Activated naive CD8-positive, alpha-beta T cell treated with anti-CD3 and anti-CD28 coated beads, Interleukin-2, amount 50 U/mL, for 16 hours (primary cell): Measurements from ENCODE around the gene MAGI2.

ENCODE experiments used
- DNase-seq: peaks from one replicate; pipeline ENCODE4 v3.0.0-alpha.2; 2020; ENCODE audit warnings: low read depth, low spot score

MAGI2 gene

DNA sequence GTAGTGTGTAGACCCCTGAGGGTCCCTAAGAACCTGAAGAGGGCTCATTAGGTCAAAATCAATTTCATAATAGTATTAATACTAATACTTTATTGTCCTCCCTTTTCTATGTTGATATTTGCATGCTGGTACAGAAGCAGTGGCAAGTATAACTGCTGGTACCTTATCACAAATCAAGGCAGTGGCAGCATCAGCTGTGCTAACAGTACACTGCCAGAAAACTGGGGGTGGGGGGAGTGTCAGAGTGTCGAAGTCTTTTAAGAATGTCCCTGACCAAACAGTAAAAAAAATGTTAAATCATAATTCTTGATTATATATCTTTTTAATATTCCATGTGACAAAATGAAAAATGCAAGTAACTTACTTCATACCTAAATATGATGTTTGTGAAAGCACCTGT, 716.9 kb downstream of the MAGI2 start:
- DNase-seq, result no peak

DNA sequence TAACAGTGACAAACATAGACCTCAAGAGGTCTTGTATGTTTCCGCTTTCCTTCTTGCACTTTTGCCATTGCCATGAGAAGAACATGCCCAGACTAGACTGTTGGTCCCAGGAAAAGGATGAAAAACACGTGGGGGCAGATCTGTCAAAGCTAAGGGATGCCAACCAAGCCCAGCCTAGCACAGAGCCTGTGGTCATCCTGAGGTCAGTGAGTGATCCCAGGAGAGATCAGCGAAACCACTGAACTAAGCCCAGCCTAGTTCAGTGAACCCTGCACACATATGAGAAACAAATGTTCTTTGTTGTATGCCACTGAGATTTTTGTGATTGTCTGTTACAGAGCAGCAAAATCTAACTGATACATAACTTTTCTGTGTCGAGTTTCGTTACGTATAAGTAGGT, 718.8 kb downstream of the MAGI2 start:
- DNase-seq, result no peak

DNA sequence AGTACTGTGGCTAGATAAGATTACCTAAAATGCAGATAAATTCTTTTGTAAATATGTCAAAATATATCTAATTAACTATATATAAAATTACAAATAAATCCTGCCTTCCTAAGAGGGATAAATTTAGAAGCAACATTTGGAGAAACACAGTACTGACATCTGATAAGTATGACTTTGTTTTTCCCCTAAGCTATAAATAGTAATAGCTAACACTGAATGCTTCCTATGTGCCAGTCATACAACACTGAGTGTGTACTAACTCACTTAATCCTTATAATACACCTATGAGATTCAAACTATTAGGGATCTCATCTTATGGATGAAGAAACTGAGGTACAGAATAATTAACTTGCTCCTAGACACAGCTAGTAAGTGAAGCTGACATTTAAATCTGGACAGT, 733.4 kb downstream of the MAGI2 start:
- no peak for DNase-seq

DNA sequence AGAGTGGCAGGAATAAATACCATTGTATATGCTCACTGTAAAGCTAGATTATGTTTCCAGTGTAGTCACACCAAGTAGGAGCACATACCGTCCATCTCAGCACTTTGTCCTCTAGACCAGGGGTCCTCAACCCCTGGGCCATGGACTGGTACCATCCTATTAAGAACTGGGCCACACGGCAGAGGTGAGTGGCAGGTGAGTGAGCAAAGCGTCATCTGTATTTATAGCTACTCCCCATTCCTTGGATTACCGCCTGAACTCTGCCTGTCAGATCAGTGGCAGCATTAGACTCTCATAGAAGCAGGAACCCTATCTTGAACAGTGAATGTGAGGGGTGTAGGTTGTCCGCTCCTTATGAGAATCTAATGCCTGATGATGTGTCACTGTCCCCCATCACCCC, 735.3 kb downstream of the MAGI2 start:
- DNase-seq, result no peak

DNA sequence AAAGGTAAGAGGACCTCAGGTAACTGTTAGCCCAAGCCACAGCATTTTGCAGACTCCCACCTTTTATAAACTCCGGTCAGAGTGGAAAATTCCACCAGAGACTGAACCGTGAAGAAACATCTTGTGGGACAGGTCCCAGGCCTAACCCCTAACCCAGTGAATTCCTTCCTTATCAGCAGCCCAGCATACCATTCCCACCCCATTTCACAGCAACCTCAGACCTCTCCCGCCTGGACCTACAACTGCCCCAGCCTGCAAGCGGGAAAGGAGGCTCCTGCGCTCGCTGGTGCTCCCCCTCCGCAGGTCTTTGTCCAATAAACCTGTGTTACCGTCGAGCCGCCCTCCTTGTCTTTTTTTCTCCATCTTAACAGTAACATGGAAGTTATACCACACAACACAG, 736.6 kb downstream of the MAGI2 start:
- no peak for DNase-seq

DNA sequence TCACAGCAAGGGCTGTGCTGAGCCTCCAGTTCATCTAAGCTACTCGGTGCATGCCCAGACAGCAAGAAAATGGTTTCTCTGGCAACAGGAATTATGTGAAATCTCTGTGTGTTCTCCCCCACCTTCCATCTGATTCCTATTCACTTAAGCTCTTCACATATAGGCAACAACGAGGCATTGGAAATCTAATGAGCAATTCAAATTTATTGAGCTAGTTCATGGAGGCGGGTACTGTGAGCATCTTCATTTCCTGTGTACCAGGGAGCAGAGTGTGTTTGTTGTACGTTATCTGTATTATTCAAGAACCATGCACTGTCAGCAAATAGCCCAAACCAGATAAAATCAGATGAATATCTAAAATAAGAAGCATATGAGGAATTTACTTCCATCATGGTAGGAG, 739.1 kb downstream of the MAGI2 start:
- no peak for DNase-seq

DNA sequence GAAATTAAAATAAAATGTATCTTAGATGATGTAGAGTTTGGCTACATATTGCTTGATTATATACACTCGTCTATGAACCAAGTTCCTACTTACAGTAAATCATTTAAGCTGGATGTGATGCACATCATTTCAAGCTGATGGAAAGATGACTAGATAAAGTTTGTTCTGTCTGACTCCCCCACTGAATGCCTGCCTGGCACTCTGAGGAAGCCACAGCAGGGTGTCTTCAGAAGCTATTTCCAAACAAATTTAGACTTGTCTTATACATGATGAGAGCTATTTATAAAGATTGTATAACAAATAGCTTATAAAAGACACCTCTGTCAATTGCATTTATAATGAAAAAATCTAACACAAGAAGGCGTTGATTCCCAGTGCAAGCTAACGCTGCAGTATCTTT, 741.4 kb downstream of the MAGI2 start:
- DNase-seq, result no peak

DNA sequence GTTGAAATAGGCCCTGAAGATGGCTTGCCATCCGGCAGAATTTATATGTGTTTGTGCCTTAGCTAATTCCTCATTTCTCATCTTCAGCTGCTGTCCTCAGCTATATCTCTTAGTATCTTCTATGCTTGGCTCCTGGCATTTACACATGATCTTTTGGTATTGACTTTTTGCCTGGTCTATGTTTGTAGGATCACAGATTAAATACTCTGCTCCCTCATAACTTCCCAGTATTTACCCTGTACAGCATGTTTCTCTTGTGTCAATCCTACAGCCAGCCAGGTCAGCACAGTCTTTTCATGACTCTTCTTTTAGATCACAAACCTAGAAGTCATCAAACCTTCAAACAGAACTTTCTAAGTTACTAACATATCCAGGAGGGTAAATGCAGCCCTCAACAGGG, 743.8 kb downstream of the MAGI2 start:
- DNase-seq, result no peak

DNA sequence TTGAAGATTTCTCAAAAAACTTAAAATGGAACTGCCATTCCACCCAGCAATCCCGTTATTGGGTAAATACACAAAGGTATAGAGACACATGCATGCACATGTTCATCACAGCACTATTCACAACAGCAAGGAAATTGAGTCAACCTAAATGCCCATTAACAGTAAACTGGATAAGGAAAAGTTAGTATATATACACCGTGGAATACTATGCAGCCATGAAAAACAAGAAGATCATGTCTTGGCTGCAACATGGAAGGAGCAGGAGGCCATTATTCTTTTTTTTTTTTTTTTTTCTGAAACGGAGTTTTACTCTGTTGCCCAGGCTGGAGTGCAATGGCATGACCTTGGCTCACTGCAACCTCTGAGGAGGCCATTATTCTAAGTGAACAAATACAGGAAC, 749.0 kb downstream of the MAGI2 start:
- DNase-seq, result no peak

DNA sequence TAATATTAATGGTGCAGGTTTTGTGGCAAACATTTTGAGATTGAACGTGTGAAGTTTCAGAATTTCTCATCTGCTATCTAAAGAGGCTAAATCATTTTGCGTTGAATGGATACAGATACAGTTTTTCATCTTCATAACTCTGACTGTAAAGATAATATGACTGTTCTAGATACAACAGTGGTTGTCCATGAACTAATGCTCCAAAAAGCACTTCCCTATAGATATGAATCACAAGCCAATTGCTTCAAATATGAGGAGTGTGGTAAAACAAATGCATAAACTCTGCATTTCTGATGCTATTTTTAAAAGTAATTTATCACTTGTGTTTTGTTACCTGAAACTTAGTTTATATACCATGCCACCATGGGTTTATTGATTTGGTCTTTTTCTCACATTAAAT, 750.1 kb downstream of the MAGI2 start:
- no peak for DNase-seq

DNA sequence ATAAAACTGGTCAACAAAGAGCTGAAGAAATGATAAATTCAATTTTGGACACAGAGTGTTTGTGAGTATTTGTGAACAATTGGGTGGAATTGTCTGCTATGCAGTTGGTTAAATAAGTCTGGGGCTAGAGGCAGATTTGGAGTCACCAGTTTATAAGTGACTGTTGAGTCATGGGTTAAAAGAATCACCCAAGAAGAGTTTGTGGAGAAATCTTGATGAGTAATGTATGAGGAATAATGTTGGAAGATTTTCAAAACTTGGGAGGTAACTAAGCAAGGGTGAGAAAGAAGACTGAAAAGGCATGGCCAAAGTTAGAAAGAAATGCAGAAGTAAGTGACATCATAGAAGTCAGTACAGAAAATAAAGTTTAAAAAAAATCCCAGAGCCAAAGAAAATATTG, 750.7 kb downstream of the MAGI2 start:
- no peak for DNase-seq

DNA sequence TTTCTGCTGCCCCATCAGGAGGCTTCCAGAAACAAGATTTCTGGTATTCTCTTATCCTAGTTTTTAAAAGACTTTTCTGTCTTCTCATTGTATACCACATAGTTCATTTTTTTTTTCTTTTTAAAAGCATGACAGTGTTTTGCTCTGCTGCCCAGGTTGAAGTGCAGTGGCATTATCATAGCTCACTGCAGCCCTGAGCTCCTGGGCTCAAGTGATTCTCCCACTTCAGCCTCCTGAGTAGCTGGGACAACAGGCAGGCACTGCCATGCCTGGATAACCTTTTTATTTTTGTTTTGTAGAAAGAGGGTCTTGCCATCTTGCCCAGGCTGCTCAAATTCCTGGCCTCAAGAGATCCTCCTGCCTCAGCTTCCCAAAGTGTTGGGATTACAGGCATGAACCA, 757.6 kb downstream of the MAGI2 start:
- DNase-seq, result no peak

DNA sequence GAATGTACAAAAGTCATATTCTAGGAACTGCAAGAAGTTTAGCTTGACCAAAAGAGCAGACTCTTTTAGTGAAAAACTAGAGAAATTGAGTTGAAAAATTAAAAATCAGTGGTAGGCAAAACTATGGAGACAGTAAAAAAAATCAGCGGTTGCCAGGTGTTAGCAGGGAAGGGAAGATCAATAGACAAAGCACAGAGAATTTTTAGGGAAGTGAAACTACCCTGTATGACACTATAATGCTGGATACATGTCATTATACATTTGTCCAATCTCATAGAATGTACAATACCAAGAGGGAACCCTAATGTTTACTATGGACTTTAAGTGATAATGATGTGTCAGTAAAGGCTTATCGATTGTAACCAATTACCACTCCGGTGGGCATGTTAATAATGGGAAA, 761.9 kb downstream of the MAGI2 start:
- no peak for DNase-seq

DNA sequence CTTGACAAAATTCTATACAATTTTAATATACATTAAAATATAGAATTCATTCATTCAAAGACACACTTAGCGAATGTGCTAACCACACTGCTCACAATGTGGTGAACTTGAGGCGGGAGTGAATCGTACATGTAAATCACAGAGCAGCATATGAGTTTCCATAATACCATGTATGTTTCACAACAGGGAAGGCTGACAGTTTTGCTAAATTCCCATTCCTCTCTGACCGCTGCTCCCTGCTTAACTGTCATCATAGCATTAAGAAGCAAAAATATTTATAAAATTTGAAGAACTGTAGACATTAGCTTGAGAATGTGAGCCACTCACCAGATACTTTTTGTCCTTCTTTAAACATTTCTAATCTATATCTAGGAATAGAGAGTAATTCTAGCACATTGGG, 763.3 kb downstream of the MAGI2 start:
- no peak for DNase-seq

DNA sequence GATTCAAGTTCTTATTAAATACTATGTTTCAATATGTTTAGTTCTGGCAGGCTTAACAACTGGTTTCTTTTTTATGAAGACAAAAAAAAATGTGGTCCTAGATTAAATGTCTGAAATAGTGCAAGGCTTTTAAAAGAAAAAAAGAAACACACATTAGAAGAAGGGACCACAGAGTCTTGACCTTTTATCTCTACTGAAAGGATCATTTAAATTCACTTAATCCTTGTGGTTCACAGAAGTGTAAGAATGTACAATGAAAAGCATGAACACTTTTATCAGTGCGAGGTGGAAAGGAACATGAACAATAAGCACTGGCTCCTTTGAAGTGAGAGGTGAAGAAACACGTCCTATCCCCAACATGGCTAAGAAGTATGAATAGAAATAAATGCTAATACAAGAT, 765.1 kb downstream of the MAGI2 start:
- DNase-seq, result no peak

DNA sequence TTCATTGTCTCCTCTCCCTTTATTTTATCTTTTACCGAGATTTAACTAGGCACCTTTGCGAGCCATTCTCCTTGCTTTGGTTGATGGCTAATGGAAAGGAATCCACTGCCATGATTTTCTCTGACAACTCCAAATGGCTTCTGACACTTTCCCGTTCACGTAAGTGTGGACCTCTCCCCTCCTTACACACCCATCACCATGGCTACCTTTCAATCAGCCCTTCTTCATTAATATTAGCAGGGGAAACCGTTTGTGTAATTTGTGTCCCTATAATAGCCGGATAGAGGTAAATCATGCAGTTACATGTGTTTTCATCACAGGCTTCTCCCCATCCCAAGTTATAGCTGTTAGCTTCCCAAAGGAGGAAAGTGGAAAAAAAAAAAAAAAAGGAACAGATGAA, 767.3 kb downstream of the MAGI2 start:
- no peak for DNase-seq

DNA sequence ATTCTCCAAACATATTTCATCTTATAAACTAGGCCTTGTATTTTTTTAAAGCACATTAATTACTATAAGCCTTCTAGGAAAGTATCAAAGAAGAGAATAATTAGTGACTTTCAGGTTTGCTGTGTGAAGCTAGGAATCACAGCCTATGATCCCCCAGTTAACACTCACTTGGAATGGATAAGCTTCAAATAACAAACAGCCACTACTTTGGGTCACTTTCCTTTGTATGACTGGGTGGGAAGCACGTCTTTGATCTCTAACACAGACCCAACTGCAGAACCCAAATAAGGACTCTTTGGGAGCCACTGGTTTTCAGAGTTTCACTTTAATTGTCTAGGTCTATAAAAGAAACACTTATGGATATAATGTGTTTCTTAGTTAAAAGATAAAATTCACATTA, 769.3 kb downstream of the MAGI2 start:
- DNase-seq, result no peak

DNA sequence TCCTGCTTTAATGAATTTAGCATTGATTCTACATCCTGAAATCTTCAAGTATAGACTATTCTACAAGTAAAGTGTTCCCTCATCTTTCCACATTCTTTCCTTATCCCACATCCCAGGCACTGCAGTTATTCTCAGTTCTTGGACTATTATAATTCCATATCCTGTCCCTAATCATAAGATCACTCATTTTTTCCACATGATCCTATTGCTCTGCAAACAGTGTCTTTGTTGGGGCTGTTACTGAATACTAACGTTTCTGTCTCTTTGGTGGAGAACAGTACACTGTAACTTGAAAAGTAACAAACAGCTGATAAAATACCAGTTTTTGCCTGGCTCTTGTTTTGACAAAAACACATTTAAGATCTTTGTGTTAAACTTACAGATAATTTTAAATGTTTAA, 769.9 kb downstream of the MAGI2 start:
- DNase-seq, result no peak

DNA sequence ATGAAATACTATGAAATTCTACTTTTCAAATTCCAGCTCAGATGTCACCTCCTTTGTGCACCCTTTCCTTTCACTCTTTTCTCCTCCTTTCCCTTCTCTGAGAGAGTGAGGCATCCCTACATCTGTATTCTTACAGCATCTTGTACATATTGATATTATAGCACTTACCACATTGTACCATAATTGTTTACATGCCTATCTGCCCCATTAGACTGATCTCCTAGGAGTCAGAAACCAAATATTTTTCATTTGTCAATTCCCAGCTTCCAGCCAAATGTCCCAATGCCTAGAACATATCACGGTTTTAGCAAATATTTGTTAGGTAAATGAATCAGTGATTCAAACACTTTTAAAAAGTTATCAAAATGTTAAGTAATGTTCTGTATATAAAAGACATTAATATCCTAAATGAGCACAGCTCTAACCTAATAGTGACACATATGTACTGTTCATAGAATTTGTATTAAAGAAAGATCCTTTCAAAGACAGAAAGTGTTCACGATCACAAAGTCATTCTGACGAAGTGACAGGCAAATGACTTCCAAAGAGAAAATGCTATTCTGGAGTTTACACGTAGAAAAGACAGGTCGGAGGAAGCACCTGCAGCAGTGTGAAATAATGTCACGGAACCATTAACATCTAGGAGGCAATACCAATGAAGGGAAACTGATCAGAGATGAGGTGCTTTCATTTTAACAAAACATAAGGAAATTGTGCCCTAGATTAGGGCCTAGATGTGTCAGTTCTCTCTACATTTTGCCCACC, 774.2 kb downstream of the MAGI2 start:
- DNase-seq, result no peak

DNA sequence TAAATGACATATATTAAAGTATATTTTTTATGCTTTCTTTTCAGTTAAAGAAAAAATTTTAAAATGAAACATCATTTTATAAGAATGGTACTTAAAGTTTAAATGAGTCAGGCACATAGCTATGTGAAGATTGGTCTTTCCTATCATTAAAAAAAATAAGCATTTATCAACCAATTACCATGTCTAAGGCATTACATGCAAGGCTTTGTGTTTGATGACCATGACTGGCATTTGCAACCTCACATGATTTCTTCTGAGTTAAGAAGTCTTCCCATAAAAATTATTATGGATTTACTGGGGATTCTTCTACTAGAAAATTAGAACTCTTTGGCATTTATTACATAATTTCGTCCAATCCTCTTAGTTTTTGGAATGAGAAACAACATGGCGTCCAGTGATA, 776.1 kb downstream of the MAGI2 start:
- DNase-seq, result no peak

DNA sequence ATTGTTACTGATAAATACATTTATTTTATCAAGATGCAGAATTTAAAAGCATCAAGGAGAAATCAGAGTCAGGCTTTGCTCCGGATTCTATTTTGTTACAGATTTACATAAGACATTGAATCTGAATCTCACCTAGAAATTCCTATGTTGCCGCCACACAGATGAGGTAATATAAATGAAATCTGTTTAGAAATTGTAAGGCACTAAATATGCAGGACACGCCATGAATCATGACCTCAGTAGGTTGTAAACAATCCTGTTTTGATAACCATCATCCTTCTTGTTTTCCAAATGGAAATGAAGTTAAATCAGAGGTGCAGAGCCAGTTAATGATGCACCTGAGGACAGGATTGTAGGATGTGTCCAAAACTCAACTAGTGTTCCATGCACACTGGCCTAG, 778.0 kb downstream of the MAGI2 start:
- no peak for DNase-seq

DNA sequence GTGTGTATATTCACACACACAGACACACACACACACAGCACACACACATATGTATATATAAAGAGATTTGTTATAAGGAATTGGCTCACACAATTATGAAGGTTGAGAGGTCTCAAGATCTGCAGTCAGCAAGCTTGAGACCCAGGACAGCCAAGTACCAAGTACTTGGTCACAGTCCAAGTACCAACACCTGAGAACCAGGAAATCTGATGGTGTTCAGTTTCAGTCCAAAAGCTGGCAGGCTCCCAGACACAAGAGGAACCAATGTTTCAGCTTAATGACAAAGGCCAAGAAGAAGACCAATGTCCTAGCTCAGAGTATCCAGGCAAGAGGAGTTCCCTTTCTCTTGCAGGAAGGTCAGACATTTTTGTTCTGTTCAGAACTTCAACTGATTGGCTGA, 780.2 kb downstream of the MAGI2 start:
- no peak for DNase-seq

DNA sequence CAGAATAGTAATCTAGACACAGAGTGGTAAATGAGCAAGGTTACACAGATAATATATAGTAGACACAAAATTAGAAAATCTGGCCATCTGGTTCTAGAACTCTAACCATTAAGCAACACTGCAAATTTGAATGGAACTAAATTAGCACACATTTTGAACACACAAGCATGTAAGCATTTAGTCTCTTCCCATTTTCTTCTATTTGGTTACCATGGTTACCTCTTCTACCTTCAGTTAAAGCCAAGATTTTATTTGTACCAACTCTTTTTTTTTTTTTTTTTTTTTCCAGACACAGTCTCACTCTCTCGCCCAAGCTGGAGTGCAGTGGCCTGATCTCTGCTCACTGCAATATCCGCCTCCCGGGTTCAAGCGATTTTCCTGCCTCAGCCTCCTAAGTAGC, 790.5 kb downstream of the MAGI2 start:
- no peak for DNase-seq

DNA sequence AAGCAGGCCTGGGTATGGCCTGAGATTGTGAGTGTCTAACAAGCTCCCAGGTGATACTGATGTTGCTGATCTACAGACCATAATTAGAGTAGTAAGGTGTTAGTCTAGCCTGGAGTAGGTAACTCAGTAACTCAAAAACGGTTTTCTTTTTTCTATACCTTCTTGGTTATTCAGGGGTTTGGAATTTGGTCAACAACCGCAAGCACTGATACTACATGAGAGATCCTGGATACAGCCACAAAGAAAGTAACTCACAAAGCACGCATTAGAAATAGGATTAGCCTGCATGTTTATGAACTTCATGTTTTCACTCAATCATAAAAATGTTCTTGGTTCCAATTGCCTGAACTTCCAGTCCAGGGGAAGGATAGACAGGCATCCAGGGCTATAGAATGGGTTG, 803.5 kb downstream of the MAGI2 start:
- DNase-seq, result no peak
